ENCODE data around the gene NDUFS3. TPM values are rescaled to one million over a fixed set of nuclear protein-coding genes. Genes with fewer than 3 reads are reported as not detected.
"Not testable (repeated sequence)": the region's sequence is repeated elsewhere in the genome, so short reads cannot be mapped to it uniquely, and the experiment has no call there.

NDUFS3 gene
- total RNA-seq, 2 donors from 2014 or later = 180 to 246 TPM

DNA sequence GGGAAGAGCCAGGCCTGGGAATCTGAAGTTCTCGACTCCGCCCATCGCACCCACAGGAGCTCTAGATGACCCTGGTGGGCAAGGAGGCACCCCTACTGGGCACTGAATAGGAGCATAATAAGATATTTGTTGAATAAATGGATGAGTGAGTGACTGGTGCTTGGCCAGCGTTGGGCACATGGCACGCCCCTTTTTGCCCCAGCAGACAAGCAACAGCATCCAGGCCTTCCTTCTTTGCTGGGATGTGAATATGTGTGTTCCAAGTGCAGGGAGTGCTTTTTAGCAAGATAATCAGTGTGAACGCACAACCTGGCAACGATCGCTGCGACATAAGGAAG, 25.5 kb upstream of the NDUFS3 start:
- ATAC-seq (peak; percentile 15), DNase-seq (no peak)
- intact Hi-C loops (cut with DNase I, micrococcal nuclease) = no loop called here

DNA sequence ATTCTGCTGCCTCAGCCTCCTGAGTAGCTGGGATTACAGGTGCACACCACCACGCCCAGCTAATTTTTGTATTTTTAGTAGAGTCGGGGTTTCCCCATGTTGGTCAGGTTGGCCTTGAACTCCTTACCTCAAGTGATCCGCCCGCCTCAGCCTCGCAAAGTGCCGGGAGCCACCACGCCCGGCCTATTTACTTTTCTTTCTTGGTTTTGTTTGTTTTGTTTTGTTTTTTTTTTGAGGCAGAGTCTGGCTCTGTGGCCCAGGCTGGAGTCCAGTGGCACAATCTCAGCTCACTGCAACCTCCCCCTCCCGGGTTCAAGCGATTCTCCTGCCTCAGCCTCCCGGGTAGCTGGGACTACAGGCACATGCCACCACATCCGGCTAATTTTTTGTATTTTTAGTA, 21.9 kb upstream of the NDUFS3 start:
- DNase-seq; intact Hi-C loops (cut with DNase I, micrococcal nuclease); ATAC-seq: not testable (repeated sequence)

DNA sequence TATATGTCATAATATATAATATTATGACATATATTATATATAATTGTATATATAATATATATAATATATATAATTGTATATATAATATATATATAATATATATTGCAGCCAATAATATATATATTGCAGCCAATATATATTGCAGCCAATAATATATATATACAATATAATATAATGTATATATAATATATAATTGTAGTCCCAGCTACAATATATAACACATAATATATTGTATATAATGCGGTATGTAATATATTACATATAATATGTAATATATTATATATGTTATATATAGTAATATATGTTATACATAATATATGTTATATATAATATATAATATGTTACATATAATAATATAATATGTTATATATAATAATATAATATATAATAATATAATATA, 20.2 kb upstream of the NDUFS3 start:
- no peak for DNase-seq
- no peak for ATAC-seq
- intact Hi-C loops (cut with DNase I, micrococcal nuclease) = no loop called here

DNA sequence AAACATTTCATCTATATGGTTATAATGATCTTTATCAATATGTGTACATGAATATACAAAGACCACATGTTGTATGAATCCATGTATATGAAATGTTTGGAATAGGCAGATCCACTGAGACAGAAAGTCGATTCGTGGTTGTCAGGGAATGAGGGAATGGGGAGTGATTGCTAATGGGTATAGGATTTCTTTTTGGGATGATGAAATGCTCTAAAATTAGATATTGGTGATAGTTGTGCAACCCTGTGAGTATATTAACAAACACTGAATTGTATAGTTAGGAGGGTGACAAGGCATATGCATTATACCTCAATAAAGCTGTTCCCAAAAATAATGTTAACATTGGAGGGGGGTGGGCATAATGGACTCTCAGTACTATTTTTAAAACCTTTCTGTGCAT, 18.4 kb upstream of the NDUFS3 start:
- intact Hi-C loops (cut with DNase I, micrococcal nuclease) = no loop called here
- no peak for ATAC-seq
- DNase-seq = no peak

DNA sequence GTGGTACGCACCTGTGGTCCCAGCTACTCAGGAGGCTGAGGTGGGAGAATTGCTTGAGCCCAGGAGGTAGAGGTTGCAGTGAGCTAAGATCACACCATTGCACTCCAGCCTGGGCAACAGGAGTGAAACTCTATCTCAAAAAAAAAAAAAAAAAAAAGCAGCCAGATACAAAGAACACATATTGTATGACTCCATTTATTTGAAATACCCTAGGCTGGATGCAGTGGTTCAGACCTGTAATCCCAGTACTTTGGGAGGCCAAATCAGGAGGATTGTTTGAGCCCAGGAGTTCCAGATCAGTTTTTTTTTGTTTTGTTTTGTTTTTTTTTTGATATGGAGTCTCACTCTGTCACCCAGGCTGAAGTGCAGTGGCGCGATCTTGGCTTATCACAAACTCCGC, 16.5 kb upstream of the NDUFS3 start:
- DNase-seq; intact Hi-C loops (cut with DNase I, micrococcal nuclease); ATAC-seq: not testable (repeated sequence)

DNA sequence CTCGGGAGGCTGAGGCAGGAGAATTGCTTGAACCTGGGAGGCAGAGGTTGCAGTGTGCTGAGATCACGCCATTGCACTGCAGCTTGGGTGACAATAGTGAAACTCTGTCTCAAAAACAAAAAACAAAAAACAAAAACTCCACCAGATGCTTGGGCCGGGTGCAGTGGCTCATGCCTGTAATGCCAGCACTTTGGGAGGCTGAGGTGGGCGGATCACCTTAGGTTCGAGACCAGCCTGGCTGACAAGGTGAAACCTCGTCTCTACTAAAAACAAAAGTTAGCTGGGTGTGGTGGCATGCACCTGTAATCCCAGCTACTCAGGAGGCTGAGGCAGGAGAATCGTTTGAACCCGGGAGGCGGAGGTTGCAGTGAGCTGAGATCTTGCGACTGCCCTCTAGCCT, 14.5 kb upstream of the NDUFS3 start:
- ATAC-seq; intact Hi-C loops (cut with DNase I, micrococcal nuclease): not testable (repeated sequence)

DNA sequence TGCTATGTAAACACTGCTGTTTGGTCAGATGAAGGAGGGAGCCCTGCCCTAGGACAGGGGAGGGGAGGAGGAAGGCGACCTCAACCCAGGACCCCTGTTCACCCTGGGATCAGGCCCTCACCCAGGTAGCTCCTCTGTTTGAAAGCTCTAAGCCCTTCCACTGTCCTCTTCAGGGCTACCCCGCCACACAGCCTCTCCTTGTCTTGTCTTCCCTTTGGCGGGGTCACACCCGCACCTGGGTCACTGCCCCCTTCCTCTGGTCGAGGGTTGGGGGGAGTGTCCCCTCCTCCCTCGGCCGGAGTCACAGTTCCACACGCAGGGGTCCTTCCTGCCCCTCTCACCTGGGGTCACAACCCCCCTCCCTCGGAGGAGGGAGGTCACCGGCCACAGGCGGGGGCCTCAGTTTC, 13.9 kb upstream of the NDUFS3 start:
- no peak for DNase-seq

More for the DNA sequence above, 14.5 kb upstream of the NDUFS3 start:
- DNase-seq = not testable (repeated sequence)

DNA sequence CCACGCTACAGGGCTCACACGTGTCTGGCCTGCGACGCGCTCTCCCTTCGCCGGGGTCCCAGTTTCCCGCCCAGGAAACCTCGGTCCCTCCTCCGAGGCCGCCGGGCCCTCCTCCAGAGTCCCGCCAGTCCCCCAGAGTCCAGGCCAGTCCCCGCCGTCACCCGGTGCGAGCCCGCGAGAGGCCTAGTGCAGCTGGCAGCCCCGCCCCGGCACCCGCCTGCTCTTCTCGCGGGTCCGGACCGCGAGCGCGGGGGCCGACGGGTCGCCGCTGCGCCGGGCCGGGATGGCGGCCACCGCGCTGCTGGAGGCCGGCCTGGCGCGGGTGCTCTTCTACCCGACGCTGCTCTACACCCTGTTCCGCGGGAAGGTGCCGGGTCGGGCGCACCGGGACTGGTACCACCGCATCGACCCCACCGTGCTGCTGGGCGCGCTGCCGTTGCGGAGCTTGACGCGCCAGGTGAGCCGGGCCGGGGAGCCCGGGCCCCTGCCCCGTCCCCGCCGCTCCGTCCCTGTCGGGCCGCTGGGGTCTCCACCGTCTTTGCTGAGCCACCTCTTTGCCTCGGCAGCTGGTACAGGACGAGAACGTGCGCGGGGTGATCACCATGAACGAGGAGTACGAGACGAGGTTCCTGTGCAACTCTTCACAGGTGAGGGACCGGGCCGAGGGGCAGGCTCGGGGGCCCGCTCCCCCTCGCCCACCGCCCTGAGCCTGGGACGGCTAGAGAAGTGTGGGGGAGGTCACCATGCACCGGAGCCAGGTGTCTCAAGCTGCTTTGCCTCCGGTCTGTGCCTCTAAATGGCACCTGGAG, 13.3 kb upstream of the NDUFS3 start, which contains the start of gene PTPMT1:
TSS of gene PTPMT1 (plus strand) at position 260 of the 809 bp plus-strand sequence. CDS start at position 284, 24 bp downstream.
- peak; percentile 79 to 85 for DNase-seq
- intact Hi-C loops (cut with DNase I, micrococcal nuclease) = no loop called here
- peak; percentile 97 for ATAC-seq

More for the DNA sequence above, 13.9 kb upstream of the NDUFS3 start:
- ATAC-seq = peak; percentile 7
- intact Hi-C loops (cut with DNase I, micrococcal nuclease) = no loop called here

DNA sequence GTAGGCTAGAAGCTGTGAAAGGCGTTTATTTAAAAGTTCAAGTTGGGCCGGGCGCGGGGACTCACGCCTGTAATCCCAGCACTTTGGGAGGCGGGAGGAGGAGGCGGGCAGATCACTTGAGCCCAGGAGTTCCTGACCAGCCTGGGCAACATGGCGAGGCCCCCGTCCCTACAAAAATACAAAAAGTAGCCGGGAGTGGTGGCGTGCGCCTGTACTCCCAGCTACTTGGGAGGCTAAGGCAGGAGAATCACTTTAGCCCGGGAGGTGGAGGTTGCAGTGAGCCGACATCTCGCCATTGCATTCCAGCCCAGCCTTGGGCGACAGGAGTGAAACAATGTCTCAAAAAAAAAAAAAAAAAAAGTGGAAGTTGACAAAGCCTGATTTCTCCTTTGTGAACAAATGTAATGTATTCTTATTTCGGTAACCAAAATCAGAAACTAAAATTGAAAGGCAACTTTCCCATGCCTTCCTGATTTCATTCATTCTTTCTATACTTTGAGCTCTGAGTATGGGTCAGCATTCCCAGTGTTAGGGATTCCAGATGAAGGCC, 12.7 kb upstream of the NDUFS3 start:
- intact Hi-C loops (cut with DNase I, micrococcal nuclease) = no loop called here
- ATAC-seq (peak; percentile 50), DNase-seq (peak in 1 of 2 donors; percentile 40)

DNA sequence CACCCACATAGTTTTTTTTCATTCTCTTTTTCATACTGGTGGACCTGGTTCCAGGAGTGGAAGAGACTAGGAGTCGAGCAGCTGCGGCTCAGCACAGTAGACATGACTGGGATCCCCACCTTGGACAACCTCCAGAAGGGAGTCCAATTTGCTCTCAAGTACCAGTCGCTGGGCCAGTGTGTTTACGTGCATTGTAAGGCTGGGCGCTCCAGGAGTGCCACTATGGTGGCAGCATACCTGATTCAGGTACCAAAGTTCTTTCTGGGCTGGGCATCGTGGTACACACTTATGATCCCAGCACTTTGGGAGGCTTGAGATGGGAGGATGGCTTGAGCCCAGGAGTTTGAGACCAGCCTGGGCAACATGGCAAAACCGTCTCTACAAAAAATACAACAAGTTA, 9.2 kb upstream of the NDUFS3 start:
- intact Hi-C loops (cut with DNase I, micrococcal nuclease) = no loop called here
- no peak for DNase-seq
- ATAC-seq = no peak

DNA sequence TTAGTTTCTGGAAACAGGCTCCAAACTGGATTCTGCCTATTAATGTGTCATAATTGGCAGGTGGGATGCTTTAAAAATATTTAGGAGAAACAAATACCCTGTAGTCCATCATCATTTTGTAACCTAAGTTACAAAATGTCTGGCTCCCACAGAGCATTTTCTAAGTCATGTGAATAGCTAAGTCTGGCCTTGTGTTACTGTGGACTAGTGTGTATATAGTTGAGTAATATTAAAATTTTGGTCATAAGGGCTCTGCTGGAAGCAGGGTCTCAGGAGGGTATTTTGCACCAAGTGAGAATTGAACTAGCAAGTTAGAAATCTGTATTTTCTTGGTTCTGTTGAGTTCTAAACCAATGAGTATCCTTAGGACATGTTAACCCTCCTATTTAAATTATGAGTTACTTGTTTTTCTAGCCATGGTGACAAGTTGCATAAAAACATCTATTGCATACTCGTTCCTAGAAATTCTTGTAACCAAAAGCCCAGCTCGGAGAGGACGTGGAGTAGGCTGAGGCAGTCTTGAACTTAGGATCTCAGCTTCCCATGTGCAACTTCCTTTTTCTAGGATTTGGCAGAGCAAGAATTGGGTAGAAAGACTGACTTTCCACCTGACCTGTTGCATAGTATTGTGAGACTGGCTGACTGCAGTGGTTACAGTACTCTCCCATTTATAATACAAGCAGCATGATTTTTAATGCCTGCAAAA, 8.1 kb upstream of the NDUFS3 start:
- intact Hi-C loops (cut with DNase I, micrococcal nuclease) = no loop called here
- no peak for DNase-seq
- no peak for ATAC-seq

DNA sequence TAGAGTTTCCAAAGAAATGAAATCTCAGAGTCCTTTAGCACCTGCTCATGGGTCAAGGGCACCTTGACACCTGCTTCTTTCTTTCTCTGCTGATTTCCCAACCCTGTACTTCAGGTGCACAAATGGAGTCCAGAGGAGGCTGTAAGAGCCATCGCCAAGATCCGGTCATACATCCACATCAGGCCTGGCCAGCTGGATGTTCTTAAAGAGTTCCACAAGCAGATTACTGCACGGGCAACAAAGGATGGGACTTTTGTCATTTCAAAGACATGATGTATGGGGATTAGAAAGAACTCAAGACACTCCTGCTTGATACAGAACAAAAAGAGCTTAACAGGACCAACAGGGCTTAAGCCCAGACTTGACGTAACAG, 7.5 kb upstream of the NDUFS3 start:
- DNase-seq = no peak
- no peak for ATAC-seq
- intact Hi-C loops (cut with DNase I, micrococcal nuclease) = no loop called here

DNA sequence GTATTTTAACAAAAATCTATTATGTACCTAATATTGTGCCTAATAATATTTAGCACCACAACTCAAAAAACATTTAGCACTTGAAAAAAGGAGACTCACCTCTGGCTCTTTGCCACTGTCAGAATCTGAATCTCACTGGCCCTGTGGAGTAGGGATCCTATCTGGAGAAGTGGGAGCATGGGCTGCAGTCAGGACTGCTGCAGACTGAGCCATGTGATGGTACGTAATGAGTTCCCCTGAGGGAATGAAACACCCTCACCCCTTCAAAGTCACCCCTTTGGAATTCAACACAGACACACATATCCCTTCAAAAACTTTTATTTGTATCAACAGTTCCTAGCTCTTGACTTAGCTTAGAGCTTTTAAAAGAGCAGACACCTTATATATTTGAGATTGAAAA, 7.0 kb upstream of the NDUFS3 start:
- ATAC-seq = no peak
- intact Hi-C loops (cut with DNase I, micrococcal nuclease) = no loop called here
- DNase-seq = no peak

DNA sequence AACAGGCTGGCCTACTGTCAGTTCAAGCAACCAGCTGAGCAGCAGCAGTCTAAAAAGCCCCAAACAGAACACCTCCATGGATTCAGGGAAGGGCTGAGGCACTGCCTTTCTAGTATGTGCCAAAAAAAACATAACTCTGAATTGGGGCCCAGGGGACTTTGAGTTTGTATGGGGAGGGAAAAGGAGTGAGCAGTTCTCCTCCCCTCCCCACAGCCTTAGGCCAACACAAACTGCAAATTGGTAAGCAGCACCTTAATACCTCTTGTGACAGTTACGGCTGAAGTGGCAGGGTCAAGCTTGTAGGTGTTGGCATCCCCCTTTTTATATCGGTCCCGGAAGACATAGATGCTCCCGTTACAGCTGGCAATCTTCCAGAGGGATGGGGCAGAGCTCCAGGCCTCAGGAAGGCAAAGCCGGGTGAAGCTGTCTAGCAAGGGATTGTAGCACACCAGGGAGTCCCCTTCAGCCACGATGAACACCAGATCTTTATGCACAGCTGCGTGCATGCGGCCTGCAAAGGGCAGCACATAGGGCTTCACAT, 6.1 kb upstream of the NDUFS3 start:
- ATAC-seq (no peak), DNase-seq (no peak)
- intact Hi-C loops (cut with DNase I, micrococcal nuclease) = no loop called here

DNA sequence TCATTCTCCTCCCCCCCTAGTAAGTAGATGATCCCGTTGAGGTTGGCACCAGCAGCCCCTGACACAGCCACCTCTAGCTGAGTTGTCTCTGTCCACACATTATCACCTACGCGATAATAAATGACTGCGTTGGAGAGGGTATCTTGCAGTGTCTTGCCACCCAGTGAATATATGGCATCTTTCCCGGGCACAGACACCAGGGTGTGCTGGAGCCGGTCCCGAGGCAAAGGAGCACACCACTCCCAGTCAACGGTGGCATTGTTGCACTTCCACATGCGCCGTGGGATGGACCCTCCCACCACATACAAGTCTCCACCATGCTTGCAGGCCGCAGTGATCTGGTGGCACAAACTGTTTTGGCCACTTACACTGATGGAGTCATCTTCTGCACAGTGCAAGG, 5.6 kb upstream of the NDUFS3 start:
- intact Hi-C loops (cut with DNase I, micrococcal nuclease) = no loop called here
- ATAC-seq = no peak
- DNase-seq = no peak

DNA sequence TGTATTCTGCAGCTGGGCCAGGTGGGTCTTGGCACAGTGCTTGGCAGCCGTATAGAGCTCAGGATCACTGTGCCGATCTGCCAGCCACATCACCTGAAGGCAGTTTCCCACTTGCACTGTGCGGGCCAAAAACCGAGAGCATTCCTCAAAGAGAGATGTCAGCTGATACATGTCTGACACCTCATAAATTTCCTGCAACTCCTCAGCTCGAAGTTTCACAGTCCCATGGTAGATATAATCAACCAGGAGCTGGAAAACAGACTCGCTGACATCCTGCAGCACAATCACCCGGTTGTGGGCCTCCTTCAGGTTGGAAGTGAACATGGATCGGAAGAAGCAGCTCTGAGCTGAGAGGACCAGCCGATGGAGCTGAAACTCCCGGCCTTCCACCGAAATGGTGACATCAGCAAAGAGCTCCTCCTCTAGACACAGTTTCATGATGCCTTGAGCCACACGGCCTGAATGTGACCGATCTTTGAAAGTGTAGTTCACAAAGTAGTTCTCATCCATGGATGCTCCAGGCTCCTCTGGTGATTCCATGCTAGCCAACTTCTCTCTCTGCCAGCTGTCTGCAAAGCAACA, 1.3 kb upstream of the NDUFS3 start:
- no peak for DNase-seq
- intact Hi-C loops (cut with DNase I, micrococcal nuclease) = no loop called here
- ATAC-seq = no peak

DNA sequence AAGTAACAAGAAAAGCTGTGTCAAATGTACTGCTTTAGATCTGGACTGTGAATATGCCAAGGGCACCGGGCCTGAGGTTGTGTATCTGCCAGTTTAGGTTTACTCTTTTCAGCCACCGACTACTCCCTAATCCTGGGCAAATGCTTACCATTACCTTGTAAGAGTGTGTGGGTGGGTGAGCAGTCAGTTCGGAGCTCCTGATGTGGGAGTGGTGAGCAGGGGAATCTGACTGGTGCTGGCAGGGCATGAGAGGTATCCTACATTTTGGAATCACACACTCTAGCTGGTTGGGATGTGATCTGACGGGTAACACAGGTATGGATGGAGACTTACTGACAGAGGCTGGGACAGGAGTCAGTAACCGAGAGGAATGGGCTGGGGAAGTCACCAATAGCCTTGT, 5.0 kb downstream of the NDUFS3 start:
- no peak for DNase-seq
- no peak for ATAC-seq
- intact Hi-C loops (cut with DNase I, micrococcal nuclease) = no loop called here

DNA sequence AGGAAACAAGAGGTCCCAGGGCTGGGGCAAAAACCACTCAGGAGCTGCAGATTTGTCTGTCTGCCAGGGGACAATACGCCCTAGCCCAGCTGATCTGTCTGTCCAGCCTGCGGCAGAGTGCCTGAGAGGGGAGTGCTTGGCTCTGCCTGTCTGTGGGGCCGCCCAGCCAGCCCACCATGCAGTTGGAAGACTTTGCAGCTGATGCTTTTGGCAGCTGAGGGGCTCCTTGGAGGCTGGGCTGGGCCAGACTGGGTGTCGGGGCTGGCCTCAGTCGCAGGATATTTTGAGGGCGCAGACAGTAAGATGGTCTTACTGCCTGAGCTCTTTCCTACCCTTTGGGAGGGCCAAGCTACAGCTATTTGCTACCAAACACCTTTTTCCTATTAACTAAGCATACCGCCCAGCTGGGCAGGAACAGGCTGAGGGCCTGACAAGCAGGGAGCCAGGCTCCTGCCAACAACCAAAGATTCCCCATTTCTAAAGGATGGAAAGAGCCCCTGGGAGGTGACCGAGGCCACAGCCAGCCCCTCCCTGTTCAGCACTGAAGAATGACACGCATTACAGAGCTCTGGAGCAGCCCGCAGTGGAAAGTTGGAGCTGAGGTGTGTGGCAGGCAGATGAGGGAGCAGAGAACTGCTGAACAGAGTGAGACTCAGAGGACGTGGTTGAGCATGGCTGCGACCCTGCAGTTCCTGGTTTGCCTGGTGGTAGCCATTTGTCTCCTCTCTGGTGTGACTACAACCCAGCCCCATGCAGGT, 7.4 kb downstream of the NDUFS3 start, which contains the start of gene FAM180B:
TSS of gene FAM180B (plus strand) at position 581 of the 758 bp plus-strand sequence. CDS start at position 672, 91 bp downstream.
- intact Hi-C loops (cut with DNase I, micrococcal nuclease) = no loop called here
- ATAC-seq = peak; percentile 5
- no peak for DNase-seq

Data from left colon (tissue), 2 donors.